Lower leg skin (tissue), 4 donors: ENCODE measurements around the gene HMBS. TPM values are rescaled to one million over a fixed set of nuclear protein-coding genes. Genes with fewer than 3 reads are reported as not detected.

Source experiments
- DNase-seq, 2 donors: peaks; one replicate each; pipeline ENCODE4 v3.0.0-alpha.2; 2019; ENCODE audit warnings: low spot score in 2 of 2
- H3K4me3 ChIP-seq: fragments of 200-600 bp; sonication (generic); 2 replicates; pipeline ENCODE4 v1.5.1; 2017; ENCODE audit warnings: mild to moderate bottlenecking, low read depth; ENCODE audit not compliant: poor library complexity, severe bottlenecking
- CTCF ChIP-seq, 3 donors: fragments of 450-650 bp; IDR thresholded peaks; one replicate each; pipeline ENCODE4 v1.5.1; 2016; ENCODE audit warnings: antibody characterized with exemption in 3 of 3, mild to moderate bottlenecking in 3 of 3, moderate library complexity in 2 of 3
- POLR2A ChIP-seq, 2 donors: fragments of 450-650 bp; IDR thresholded peaks; one replicate each; pipeline ENCODE4 v1.6.1; 2016 to 2017; ENCODE audit warnings: antibody characterized with exemption in 2 of 2, mild to moderate bottlenecking in 1 of 2, moderate library complexity in 1 of 2
- WGBS, 2 donors: methylation state at CpG; one replicate each; pipeline ENCODE4 v1.1.5; 2018; 5-methylcytosine and 5-hydroxymethylcytosine counted together
- intact Hi-C: fragments of 100-400 bp; cut with DNase I; formaldehyde crosslinking; loops from one replicate; pipeline ENCODE4 v1.15.0; 2023; ENCODE audit warnings: low total_unique reads
- total RNA-seq, 4 donors: library from RNA; depleted of rRNA; stranded (reverse); fragments of >200 nt; gene quantifications; one replicate each; pipeline ENCODE4 v1.1.0, GENCODE V29; 2016

HMBS gene
- total RNA-seq, 4 donors from 2014 or later: 8.8 to 11.9 (median 11.1) TPM

- intact Hi-C loops: no loop called here
- no peak overlapping the region for H3K4me3 ChIP-seq
These were observed 25.8 kb downstream of the HMBS start for GRCh38 chr11:119110439-119110838.

GRCh38 chr11:119111361-119111925 is 26.8 kb downstream of the HMBS start:
- WGBS, 2 donors: 92 to 93% methylated on average over 11 of the region's 11 CpGs
- intact Hi-C loops: no loop called here
- TF ChIP-seq CTCF (IDR thresholded peaks at IDR 0.05) (no peak), POLR2A (IDR thresholded peaks at IDR 0.05) (no peak)
- DNase-seq: no peak
- no peak overlapping the region for H3K4me3 ChIP-seq

More at GRCh38 chr11:119110439-119110838, 25.8 kb downstream of the HMBS start:
- WGBS, 2 donors: 82 to 87% methylated on average over 10 of the region's 10 CpGs
- no peak for DNase-seq
- TF ChIP-seq CTCF (IDR thresholded peaks at IDR 0.05): no peak
- TF ChIP-seq POLR2A (IDR thresholded peaks at IDR 0.05): no peak

- 93 to 96% methylated on average over 10 to 11 of the region's 12 CpGs for WGBS, 2 donors
- no peak for DNase-seq
- H3K4me3 ChIP-seq: no peak overlapping the region
- no peak for TF ChIP-seq CTCF (IDR thresholded peaks at IDR 0.05)
- TF ChIP-seq POLR2A (IDR thresholded peaks at IDR 0.05): no peak
- intact Hi-C loops: no loop called here
These were observed 27.8 kb downstream of the HMBS start for GRCh38 chr11:119112314-119113020.

GRCh38 chr11:119113716-119114115 is 29.0 kb downstream of the HMBS start:
- DNase-seq: no peak
- intact Hi-C loops: no loop called here
- no peak for TF ChIP-seq CTCF (IDR thresholded peaks at IDR 0.05)
- TF ChIP-seq POLR2A (IDR thresholded peaks at IDR 0.05): no peak
- H3K4me3 ChIP-seq: no peak overlapping the region
- WGBS, 2 donors: 88 to 91% methylated on average over 8 to 9 of the region's 9 CpGs

GRCh38 chr11:119114351-119114750 is 29.7 kb downstream of the HMBS start:
- intact Hi-C loops: no loop called here
- no peak for DNase-seq
- no peak for TF ChIP-seq CTCF (IDR thresholded peaks at IDR 0.05)
- TF ChIP-seq POLR2A (IDR thresholded peaks at IDR 0.05): no peak
- WGBS, 2 donors: 80 to 83% methylated on average over 5 of the region's 5 CpGs
- no peak overlapping the region for H3K4me3 ChIP-seq
